ENCODE measurements around the gene FAF2.

DNA sequence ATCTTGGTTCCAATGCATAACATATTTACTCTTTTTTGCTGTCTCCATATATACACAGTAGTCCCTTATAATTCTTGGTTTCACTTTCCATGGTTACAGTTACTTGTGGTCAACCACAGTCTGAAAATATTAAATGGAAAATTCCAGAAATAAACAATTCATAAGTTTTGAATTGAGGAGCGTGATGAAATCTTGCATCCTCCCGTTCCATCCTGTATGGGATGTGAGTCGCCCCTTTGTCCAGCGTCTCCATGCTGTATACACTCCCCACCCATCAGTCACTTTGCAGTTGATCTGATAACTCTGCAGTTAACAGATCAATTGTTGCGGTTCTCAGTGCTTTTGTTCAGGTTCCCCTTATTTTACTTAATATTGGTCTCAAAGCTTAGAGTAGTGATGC is 11.5 kb upstream of the FAF2 start:
- TF ChIP-seq GATA2 (IDR thresholded peaks at IDR 0.05; ENCODE audit: low read depth, low read length) (no peak), GATA3 (IDR thresholded peaks at IDR 0.05; ENCODE audit: low read depth, low read length) (no peak)
